Loucy (cell line): ENCODE measurements around the gene ACADL.

Source experiments
- EZH2phosphoT487 ChIP-seq: fragments of 200-600 bp; IDR thresholded peaks from 2 replicates; pipeline ENCODE4 v1.6.1; 2018; ENCODE audit warnings: antibody characterized with exemption, mild to moderate bottlenecking, moderate library complexity, borderline replicate concordance
- TF ChIP-seq, protein P1 (sequence below): fragments of 200-600 bp; sonication (generic); conservative IDR thresholded peaks from 2 replicates; pipeline ENCODE4 v1.5.1; 2014; ENCODE audit warnings: mild to moderate bottlenecking, antibody characterized with exemption, low read length

- TF ChIP-seq, protein P1, sequence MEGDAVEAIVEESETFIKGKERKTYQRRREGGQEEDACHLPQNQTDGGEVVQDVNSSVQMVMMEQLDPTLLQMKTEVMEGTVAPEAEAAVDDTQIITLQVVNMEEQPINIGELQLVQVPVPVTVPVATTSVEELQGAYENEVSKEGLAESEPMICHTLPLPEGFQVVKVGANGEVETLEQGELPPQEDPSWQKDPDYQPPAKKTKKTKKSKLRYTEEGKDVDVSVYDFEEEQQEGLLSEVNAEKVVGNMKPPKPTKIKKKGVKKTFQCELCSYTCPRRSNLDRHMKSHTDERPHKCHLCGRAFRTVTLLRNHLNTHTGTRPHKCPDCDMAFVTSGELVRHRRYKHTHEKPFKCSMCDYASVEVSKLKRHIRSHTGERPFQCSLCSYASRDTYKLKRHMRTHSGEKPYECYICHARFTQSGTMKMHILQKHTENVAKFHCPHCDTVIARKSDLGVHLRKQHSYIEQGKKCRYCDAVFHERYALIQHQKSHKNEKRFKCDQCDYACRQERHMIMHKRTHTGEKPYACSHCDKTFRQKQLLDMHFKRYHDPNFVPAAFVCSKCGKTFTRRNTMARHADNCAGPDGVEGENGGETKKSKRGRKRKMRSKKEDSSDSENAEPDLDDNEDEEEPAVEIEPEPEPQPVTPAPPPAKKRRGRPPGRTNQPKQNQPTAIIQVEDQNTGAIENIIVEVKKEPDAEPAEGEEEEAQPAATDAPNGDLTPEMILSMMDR: no peak
- TF ChIP-seq EZH2phosphoT487: no peak
These were observed 55.6 kb downstream of the ACADL start for GRCh38 chr2:210169516-210170195.
